ENCODE results near the gene BARX2.

DNA sequence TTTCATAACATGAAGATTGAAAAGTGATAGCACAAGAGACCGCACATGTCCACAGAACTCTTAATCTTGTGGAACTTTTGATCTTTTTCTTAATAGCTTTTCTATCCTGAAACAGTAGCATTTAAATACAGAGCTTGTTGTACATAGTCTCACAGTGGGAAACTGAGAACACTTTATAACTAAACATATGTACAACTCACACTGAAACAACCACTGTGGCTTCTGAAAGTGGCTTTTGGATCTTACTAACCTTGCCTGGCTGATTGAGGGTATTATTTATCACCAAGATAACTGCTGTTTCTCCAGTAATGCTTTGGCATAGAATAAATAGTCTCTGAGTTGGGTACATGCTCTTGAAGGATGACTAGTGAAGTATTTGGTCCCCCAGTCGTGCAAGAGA, 10.2 kb downstream of the BARX2 start:
- no peak for TF ChIP-seq SP2 (tag by site-specific recombination; IDR thresholded peaks at IDR 0.05)
- no peak for TF ChIP-seq ZBTB7A (tag by site-specific recombination; IDR thresholded peaks at IDR 0.05; ENCODE audit: low read depth)
- no peak for TF ChIP-seq KLF1 (tag by site-specific recombination; IDR thresholded peaks at IDR 0.05)
- TF ChIP-seq, protein P1, sequence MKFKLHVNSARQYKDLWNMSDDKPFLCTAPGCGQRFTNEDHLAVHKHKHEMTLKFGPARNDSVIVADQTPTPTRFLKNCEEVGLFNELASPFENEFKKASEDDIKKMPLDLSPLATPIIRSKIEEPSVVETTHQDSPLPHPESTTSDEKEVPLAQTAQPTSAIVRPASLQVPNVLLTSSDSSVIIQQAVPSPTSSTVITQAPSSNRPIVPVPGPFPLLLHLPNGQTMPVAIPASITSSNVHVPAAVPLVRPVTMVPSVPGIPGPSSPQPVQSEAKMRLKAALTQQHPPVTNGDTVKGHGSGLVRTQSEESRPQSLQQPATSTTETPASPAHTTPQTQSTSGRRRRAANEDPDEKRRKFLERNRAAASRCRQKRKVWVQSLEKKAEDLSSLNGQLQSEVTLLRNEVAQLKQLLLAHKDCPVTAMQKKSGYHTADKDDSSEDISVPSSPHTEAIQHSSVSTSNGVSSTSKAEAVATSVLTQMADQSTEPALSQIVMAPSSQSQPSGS (tag by site-specific recombination; IDR thresholded peaks at IDR 0.05; ENCODE audit: low read depth) = no peak
- TF ChIP-seq, protein P2, sequence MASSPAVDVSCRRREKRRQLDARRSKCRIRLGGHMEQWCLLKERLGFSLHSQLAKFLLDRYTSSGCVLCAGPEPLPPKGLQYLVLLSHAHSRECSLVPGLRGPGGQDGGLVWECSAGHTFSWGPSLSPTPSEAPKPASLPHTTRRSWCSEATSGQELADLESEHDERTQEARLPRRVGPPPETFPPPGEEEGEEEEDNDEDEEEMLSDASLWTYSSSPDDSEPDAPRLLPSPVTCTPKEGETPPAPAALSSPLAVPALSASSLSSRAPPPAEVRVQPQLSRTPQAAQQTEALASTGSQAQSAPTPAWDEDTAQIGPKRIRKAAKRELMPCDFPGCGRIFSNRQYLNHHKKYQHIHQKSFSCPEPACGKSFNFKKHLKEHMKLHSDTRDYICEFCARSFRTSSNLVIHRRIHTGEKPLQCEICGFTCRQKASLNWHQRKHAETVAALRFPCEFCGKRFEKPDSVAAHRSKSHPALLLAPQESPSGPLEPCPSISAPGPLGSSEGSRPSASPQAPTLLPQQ (tag by site-specific recombination; IDR thresholded peaks at IDR 0.05) = no peak
- no peak for TF ChIP-seq CTCF (tag by site-specific recombination; IDR thresholded peaks at IDR 0.05)
- TF ChIP-seq ZNF707 (tag by site-specific recombination; IDR thresholded peaks at IDR 0.05) = no peak
- TF ChIP-seq ZNF624 (tag by site-specific recombination; IDR thresholded peaks at IDR 0.05) = no peak
- no peak for TF ChIP-seq REPIN1 (tag by site-specific recombination; IDR thresholded peaks at IDR 0.05; ENCODE audit: low read depth)

Measured in HEK293 (cell line).